Activated T-helper 1 cell treated with anti-CD3 and anti-CD28 coated beads, Interleukin-12 subunit alpha, Interleukin-12 subunit beta, Interleukin-2, Interleukin-4 antibody, amounts not matched to agents 30 ng/mL and 10 ng/mL and 1 ng/mL, durations not matched to agents 14 hours and 24 hours and 36 hours (primary cell): ENCODE data around the gene TSSK2. TPM values are rescaled to one million over a fixed set of nuclear protein-coding genes. Genes with fewer than 3 reads are reported as not detected.

Source experiments
- DNase-seq: peaks from one replicate; pipeline ENCODE4 v3.0.0; 2021; ENCODE audit warnings: low spot score
- H3K27ac Mint-ChIP-seq: one replicate; pipeline ENCODE4 v1.8.0; 2021; ENCODE audit warnings: mild to moderate bottlenecking, mixed read lengths
- H3K27me3 Mint-ChIP-seq: one replicate; pipeline ENCODE4 v1.8.0; 2022; ENCODE audit warnings: mild to moderate bottlenecking, moderate library complexity, mixed read lengths; ENCODE audit not compliant: insufficient read depth
- H3K36me3 Mint-ChIP-seq: one replicate; pipeline ENCODE4 v1.8.0; 2021; ENCODE audit warnings: low read depth, mixed read lengths
- H3K4me1 Mint-ChIP-seq: one replicate; pipeline ENCODE4 v1.8.0; 2021; ENCODE audit warnings: low read depth, mixed read lengths
- H3K4me3 Mint-ChIP-seq: one replicate; pipeline ENCODE4 v1.8.0; 2021; ENCODE audit warnings: mild to moderate bottlenecking, moderate library complexity, mixed read lengths
- H3K9me3 Mint-ChIP-seq: one replicate; pipeline ENCODE4 v1.8.0; 2021; ENCODE audit warnings: mixed read lengths
- intact Hi-C: fragments of 100-400 bp; cut with micrococcal nuclease; formaldehyde crosslinking; loops from one replicate; pipeline ENCODE4 v1.15.1; 2024
- total RNA-seq: library from RNA; stranded (reverse); gene quantifications from 2 replicates; pipeline ENCODE4 v1.2.3, GENCODE V29; 2022

Gene TSSK2
- total RNA-seq, 1 donor from 2014 or later = not detected

GRCh38 chr22:19094393-19094997 lies 36.6 kb upstream of the TSSK2 start:
- Mint-ChIP-seq H3K27ac (no peak overlapping the region), H3K4me1 (no peaks in the 10 kb centered on the region), H3K36me3 (peaks cover 3% of the 10 kb centered on the region), H3K4me3 (no peak overlapping the region), H3K9me3 (no peaks in the 10 kb centered on the region), H3K27me3 (no peaks in the 10 kb centered on the region)
- intact Hi-C loops = no loop called here
- no peak for DNase-seq

DNA sequence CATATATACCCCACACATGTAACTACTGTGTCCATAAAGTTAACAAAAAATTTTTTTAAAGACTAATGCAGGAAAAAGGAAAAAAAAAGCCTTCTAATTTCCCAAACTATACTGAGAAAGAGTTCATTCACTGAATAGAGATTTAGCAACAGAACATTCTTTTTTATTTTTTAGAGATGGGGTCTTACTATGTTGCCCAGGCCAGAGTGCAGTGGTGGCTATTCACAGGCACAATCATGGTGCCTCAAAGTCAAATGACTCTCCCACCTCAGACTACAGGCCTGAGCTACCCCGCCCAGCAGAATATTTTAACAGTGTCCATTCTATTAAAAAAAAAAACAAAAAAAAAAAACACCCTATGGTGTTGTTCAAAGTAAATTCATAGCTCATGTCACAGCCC lies 34.6 kb upstream of the TSSK2 start:
- no peaks in the 10 kb centered on the region for H3K9me3 Mint-ChIP-seq
- peaks cover 3% of the 10 kb centered on the region for H3K36me3 Mint-ChIP-seq
- no peak for DNase-seq
- no peak overlapping the region for H3K4me3 Mint-ChIP-seq
- no peak overlapping the region for H3K27ac Mint-ChIP-seq
- H3K27me3 Mint-ChIP-seq = no peaks in the 10 kb centered on the region
- intact Hi-C loops = no loop called here
- H3K4me1 Mint-ChIP-seq = no peaks in the 10 kb centered on the region

- H3K4me1 Mint-ChIP-seq = no peaks in the 10 kb centered on the region
- no peak for DNase-seq
- H3K27ac Mint-ChIP-seq = no peak overlapping the region
- peaks cover 3% of the 10 kb centered on the region for H3K36me3 Mint-ChIP-seq
- no peaks in the 10 kb centered on the region for H3K27me3 Mint-ChIP-seq
- H3K4me3 Mint-ChIP-seq = no peak overlapping the region
- intact Hi-C loops = no loop called here
- H3K9me3 Mint-ChIP-seq = no peaks in the 10 kb centered on the region
Measured at GRCh38 chr22:19097518-19097917, 33.6 kb upstream of the TSSK2 start.

GRCh38 chr22:19098157-19098556 lies 33.0 kb upstream of the TSSK2 start:
- Mint-ChIP-seq H3K9me3 (no peaks in the 10 kb centered on the region), H3K27me3 (no peaks in the 10 kb centered on the region), H3K27ac (no peak overlapping the region), H3K4me1 (no peaks in the 10 kb centered on the region), H3K4me3 (no peak overlapping the region), H3K36me3 (peaks cover 2% of the 10 kb centered on the region)
- DNase-seq = no peak
- intact Hi-C loops = no loop called here

DNA sequence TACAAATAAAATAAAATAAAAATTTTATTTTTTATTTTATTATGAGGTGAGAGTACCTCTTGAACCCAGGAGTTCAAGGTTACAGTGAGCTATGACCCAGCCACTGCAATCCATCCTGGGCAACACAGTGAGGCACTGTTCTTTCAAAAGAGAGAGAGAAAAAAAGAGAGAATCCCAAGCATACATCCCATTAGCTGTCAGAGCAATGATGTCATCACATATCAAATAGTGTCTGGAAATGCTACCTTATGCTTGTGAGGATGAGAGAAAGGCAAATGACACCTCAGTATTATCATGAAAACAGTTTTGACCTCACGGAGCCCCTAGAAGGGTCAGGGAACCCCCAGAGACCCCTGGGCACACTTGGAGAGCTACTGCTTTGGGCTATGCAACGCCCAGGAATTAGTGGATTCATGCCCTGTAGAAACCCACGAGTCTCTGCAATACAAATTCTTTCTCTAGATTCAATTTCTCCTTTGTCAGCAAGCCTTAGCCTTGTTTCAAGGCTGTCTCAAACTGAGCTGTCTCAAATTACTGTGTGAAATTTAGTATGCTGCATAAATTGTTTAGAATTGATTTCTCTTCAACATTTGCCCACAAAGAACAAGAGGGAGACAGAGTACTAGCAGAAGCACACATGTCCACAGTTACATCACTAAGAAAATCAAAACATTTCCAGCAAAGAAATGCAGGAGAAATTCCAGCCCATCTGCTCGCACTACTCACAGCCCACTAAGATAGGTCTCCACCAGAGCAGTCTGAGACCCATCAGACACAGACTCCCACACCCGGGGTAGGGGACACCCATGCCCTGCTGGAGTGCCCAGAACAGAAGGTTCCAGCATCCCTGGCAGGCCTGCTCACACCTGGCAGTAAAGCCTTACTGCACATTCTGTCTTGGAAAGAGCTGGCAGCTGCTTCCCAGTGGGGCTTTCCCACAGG lies 27.0 kb upstream of the TSSK2 start:
- Mint-ChIP-seq H3K27me3 (no peaks in the 10 kb centered on the region), H3K4me3 (no peak overlapping the region), H3K27ac (no peak overlapping the region), H3K36me3 (peaks cover 5% of the 10 kb centered on the region), H3K9me3 (no peaks in the 10 kb centered on the region), H3K4me1 (peaks cover 31% of the 10 kb centered on the region)
- intact Hi-C loops = no loop called here
- no peak for DNase-seq

- no peaks in the 10 kb centered on the region for H3K9me3 Mint-ChIP-seq
- intact Hi-C loops = loop anchor here (5.0 kb wide), 2 partner anchors 72 to 372 kb away; partner anchors contain the start of genes CDC45, SLC25A1 and UFD1
- no peak overlapping the region for H3K27ac Mint-ChIP-seq
- no peak for DNase-seq
- H3K36me3 Mint-ChIP-seq = peaks cover 7% of the 10 kb centered on the region
- no peak overlapping the region for H3K4me3 Mint-ChIP-seq
- H3K27me3 Mint-ChIP-seq = no peaks in the 10 kb centered on the region
- peaks cover 44% of the 10 kb centered on the region for H3K4me1 Mint-ChIP-seq
Measured at GRCh38 chr22:19105456-19105855, 25.7 kb upstream of the TSSK2 start.

DNA sequence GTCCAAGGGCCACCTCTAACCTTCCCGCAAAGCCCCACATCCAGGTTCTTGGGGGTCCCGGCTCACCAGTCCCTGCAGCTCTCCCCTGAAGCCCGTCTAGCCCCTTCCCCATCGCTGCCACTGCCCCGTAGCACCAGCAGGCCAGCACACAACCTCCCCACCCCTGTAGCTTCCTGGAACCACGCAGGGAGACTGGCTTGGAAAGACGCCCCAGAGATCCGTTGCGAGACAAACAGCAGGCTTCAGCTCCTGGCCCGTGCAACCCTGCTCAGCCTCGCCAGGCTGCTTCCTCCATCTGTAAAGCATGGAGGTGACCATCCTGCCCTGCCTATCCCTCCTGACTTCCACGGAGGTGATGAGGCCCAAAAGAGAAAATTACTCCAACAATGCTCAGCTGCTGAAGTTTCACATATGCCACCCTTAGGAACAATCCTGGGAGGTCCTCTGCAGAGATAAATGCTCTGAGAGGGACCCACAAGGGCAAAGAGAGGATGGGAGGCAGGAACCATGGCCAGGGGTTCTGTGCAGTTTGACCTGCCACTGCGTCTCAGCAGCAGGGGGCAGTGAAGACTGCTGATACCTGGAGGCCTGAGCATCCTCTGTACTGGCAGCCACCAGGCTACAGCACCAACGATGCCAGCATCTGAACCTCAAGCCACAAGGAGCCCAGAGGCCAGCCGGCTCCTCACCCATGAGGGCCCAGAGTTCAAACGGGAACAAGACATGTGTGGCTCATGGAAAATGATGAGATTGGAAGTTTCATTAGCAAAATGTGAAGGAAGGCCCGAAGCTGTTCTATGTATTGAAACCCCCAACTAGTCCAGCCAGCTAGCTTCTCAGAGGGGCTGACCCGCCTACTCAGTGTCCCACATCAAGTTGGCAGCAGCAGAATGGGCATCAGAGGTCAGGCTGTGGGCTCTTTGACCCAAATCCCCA lies 25.0 kb upstream of the TSSK2 start:
- peaks cover 49% of the 10 kb centered on the region for H3K4me1 Mint-ChIP-seq
- H3K36me3 Mint-ChIP-seq = peaks cover 7% of the 10 kb centered on the region
- H3K27me3 Mint-ChIP-seq = no peaks in the 10 kb centered on the region
- H3K4me3 Mint-ChIP-seq = no peak overlapping the region
- intact Hi-C loops = loop anchor here (5.0 kb wide), 2 partner anchors 71 to 371 kb away; partner anchors contain the start of genes CDC45, SLC25A1 and UFD1
- DNase-seq = no peak
- no peaks in the 10 kb centered on the region for H3K9me3 Mint-ChIP-seq
- no peak overlapping the region for H3K27ac Mint-ChIP-seq

GRCh38 chr22:19106886-19107729 lies 24.0 kb upstream of the TSSK2 start:
- H3K4me3 Mint-ChIP-seq = no peak overlapping the region
- peaks cover 54% of the 10 kb centered on the region for H3K4me1 Mint-ChIP-seq
- H3K27ac Mint-ChIP-seq = no peak overlapping the region
- no peak for DNase-seq
- H3K9me3 Mint-ChIP-seq = no peaks in the 10 kb centered on the region
- H3K36me3 Mint-ChIP-seq = peaks cover 7% of the 10 kb centered on the region
- H3K27me3 Mint-ChIP-seq = no peaks in the 10 kb centered on the region
- intact Hi-C loops = loop anchor here (5.0 kb wide), 2 partner anchors 70 to 370 kb away; partner anchors contain the start of genes CDC45, SLC25A1 and UFD1

- H3K27ac Mint-ChIP-seq = no peak overlapping the region
- peaks cover 54% of the 10 kb centered on the region for H3K4me1 Mint-ChIP-seq
- H3K4me3 Mint-ChIP-seq = no peak overlapping the region
- no peak for DNase-seq
- no peaks in the 10 kb centered on the region for H3K9me3 Mint-ChIP-seq
- H3K36me3 Mint-ChIP-seq = peaks cover 7% of the 10 kb centered on the region
- H3K27me3 Mint-ChIP-seq = no peaks in the 10 kb centered on the region
- intact Hi-C loops = loop anchor here (5.0 kb wide), 2 partner anchors 70 to 370 kb away; partner anchors contain the start of genes CDC45, SLC25A1 and UFD1
Measured at GRCh38 chr22:19107730-19108074, 23.4 kb upstream of the TSSK2 start.

- intact Hi-C loops = loop anchor here (1.0 to 5.0 kb wide), 4 partner anchors 13 to 368 kb away; partner anchors contain the start of genes CDC45, DGCR2, ESS2 and SLC25A1
- Mint-ChIP-seq H3K36me3 (peaks cover 7% of the 10 kb centered on the region), H3K27ac (peak overlapping the region; percentile 29), H3K9me3 (no peaks in the 10 kb centered on the region), H3K27me3 (no peaks in the 10 kb centered on the region), H3K4me1 (peaks cover 54% of the 10 kb centered on the region), H3K4me3 (peak overlapping the region; percentile 7)
- DNase-seq = no peak
Measured at GRCh38 chr22:19108807-19109197, 22.3 kb upstream of the TSSK2 start.

GRCh38 chr22:19109198-19110063 lies 21.7 kb upstream of the TSSK2 start:
- intact Hi-C loops = loop anchor here (1.0 to 5.0 kb wide), 4 partner anchors 13 to 368 kb away; partner anchors contain the start of genes CDC45, DGCR2, ESS2 and SLC25A1
- Mint-ChIP-seq H3K27ac (peak overlapping the region; percentile 62), H3K36me3 (peaks cover 7% of the 10 kb centered on the region), H3K4me1 (peaks cover 54% of the 10 kb centered on the region), H3K4me3 (peak overlapping the region; percentile 66), H3K27me3 (no peaks in the 10 kb centered on the region), H3K9me3 (no peaks in the 10 kb centered on the region)
- DNase-seq = peak; percentile 42
